ENCODE measurements around the gene SLC35C1. TPM values are rescaled to one million over a fixed set of nuclear protein-coding genes. Genes with fewer than 3 reads are reported as not detected.
"Not testable (repeated sequence)": the region's sequence is repeated elsewhere in the genome, so short reads cannot be mapped to it uniquely, and the experiment has no call there.

SLC35C1 gene
- total RNA-seq, 1 donor = 6.2 TPM

DNA sequence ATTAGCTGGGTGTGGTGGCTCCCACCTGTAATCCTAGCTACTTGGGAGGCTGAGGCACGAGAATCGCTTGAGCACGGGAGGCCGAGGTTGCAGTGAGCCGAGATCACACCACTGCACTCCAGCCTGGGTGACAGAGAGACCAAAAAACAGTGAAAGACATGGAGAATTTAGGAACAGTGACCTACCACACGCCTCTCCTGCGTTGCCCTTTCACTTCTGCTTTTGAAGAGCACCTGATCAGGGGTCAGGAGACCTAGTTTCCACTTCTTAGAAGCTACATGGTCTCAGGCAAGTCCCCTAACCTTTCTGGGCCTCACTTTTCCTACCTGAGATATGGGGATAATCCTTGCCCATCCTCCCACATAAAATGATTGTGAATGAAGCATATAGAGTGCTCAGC, 12.2 kb downstream of the SLC35C1 start:
- TF ChIP-seq, protein P1, sequence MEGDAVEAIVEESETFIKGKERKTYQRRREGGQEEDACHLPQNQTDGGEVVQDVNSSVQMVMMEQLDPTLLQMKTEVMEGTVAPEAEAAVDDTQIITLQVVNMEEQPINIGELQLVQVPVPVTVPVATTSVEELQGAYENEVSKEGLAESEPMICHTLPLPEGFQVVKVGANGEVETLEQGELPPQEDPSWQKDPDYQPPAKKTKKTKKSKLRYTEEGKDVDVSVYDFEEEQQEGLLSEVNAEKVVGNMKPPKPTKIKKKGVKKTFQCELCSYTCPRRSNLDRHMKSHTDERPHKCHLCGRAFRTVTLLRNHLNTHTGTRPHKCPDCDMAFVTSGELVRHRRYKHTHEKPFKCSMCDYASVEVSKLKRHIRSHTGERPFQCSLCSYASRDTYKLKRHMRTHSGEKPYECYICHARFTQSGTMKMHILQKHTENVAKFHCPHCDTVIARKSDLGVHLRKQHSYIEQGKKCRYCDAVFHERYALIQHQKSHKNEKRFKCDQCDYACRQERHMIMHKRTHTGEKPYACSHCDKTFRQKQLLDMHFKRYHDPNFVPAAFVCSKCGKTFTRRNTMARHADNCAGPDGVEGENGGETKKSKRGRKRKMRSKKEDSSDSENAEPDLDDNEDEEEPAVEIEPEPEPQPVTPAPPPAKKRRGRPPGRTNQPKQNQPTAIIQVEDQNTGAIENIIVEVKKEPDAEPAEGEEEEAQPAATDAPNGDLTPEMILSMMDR (IDR thresholded peaks at IDR 0.05; ENCODE audit: insufficient read depth, low read length) = no peak
- H3K4me3 ChIP-seq (ENCODE audit: low read depth, low read length) = no peak overlapping the region
- DNase-seq (ENCODE audit: low read depth) = no peak

DNA sequence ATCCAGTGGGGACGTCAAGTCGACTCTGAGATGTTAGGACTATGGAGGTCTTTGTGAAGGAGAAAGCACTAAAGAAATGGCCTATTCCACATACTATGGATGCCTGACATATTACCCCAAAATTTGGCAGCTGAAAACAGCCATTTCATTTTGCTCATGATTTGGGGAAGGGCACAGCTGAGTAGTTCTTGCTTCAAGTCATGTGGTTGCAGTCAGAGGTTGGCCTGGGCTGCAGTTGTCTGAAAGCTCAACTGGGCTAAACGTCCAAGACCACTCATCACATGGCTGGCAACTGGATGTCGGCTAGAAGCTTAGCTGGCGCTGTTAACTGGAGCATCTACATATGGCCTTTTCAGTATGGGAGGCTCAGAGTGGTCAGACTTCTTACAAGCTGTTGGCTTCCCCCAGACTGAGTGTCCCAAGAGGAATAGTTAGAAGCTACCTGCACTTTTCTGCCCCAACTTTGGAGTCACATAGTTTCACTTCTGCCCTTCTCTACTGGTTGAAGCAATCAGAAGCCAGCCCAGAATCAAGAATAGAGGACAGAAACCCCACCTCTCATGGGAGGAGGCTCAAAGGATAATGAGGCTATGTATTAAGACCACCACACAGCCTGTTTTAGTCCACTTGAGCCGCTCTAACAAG, 14.1 kb downstream of the SLC35C1 start:
- H3K4me3 ChIP-seq (ENCODE audit: low read depth, low read length) = no peak overlapping the region
- DNase-seq (ENCODE audit: low read depth) = no peak
- TF ChIP-seq, protein P1 (IDR thresholded peaks at IDR 0.05; ENCODE audit: insufficient read depth, low read length) = no peak

DNA sequence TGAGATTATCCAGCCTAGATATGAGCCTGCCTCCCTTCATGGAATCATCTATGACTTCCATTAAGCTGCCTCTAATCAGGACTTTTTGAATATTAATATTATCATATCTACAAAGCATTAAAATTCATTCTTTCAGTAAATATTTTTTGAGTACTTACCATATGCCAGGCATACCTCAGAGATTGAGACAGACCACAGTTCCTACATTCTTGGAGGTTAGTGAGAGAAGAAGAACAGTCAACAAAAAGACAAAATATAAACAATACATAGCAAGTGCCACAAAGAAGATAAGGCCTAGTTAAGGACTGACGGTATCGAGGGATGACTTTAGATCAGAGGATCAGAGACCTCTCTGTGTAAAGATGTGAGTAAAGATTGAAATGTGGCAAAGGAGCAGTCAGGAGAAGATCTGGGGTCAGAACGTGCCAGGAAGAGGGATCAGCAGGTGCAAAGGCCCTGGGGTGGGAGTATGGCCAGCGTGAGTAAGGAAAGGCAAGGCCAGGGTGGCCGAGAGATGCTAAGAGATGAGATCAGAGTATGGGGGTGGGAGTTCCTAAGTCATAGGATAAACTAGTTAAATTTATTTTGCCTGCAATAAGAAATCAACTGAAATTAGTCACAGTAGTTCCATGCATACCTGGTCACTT, 15.4 kb downstream of the SLC35C1 start:
- DNase-seq (ENCODE audit: low read depth) = no peak
- H3K4me3 ChIP-seq (ENCODE audit: low read depth, low read length) = no peak overlapping the region

DNA sequence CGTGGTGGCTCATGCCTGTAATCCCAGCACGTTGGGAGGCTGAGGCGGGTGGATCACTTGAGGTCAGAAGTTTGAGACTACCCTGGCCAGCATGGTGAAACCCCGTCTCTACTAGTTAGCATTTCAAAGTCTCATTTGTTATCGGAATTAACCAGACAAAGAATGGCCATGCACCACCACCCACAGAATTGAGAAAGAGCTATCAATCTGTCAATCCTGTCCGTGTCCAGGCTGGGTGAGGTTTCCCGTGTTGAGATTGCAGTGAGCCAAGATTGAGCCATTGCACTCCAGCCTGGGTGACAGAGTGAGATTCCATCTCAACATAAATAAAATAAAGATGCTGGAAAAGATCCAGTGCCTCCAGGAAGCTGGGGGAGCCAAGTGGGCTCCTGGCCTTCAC, 21.5 kb downstream of the SLC35C1 start:
- H3K4me3 ChIP-seq (ENCODE audit: low read depth, low read length); DNase-seq (ENCODE audit: low read depth): not testable (repeated sequence)

More for the DNA sequence above, 15.4 kb downstream of the SLC35C1 start:
- TF ChIP-seq, protein P1 (IDR thresholded peaks at IDR 0.05; ENCODE audit: insufficient read depth, low read length) = no peak

DNA sequence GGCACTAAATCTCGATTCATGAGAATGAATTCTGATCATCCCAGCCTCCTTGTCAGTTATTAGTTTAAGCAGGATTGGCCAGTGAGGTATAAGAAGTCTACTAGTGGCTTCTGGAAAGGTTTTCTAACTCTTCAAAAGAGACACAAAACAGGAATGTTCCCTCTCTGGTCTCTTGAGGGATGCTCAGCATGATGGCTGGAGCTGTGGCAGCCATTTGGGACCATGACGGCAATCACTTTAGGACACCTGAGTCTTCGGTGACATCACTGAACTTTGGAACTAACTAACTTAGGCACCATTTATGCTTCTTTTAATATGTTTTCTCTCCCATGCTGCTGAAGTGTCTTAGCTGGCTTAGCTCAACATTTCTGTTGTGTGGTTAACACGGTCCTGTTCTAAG, 22.2 kb downstream of the SLC35C1 start:
- DNase-seq (ENCODE audit: low read depth) = no peak
- TF ChIP-seq, protein P1 (IDR thresholded peaks at IDR 0.05; ENCODE audit: insufficient read depth, low read length) = no peak
- no peak overlapping the region for H3K4me3 ChIP-seq (ENCODE audit: low read depth, low read length)

DNA sequence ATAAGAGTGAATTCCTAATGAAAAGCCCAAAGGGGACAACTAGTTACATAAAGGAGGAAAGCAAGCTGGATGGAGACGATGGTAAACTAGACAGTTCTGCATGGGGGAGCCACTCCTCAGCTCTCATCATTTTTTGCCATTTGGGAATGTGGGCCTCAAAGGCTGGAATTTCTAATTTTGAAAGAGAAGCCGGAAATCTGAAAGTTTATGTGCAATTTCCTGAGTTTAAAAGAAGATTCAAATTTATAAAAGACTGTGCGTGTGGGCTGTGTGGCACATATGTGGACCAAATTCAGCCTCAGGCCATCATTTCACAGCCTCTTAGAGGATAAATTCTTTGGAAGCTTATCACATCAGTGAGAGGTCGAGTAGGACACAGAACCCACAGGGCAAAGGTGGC, 24.0 kb downstream of the SLC35C1 start:
- no peak for DNase-seq (ENCODE audit: low read depth)
- TF ChIP-seq, protein P1 (IDR thresholded peaks at IDR 0.05; ENCODE audit: insufficient read depth, low read length) = no peak

DNA sequence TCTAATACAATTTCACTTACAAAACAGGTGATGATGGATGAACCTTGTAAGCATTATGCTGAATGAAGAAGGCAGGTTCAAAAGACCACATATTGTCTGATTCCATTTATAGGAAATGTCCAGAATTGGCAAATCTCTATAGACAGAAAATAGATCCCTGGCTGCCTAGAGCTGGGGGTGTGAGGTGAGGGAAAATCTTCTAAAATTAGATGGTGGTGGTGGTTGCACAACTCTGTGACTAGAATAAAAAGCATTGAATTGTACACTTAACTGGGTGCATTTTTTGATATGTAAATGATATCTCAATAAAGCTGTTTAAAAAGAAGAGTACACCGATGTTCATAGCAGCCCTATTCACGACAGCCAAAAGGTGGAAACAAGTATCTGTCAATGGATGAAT, 25.6 kb downstream of the SLC35C1 start:
- TF ChIP-seq, protein P1 (IDR thresholded peaks at IDR 0.05; ENCODE audit: insufficient read depth, low read length) = no peak
- H3K4me3 ChIP-seq (ENCODE audit: low read depth, low read length) = no peak overlapping the region
- no peak for DNase-seq (ENCODE audit: low read depth)

More for the DNA sequence above, 24.0 kb downstream of the SLC35C1 start:
- H3K4me3 ChIP-seq (ENCODE audit: low read depth, low read length) = no peak overlapping the region
